Stimulated activated CD8-positive, alpha-beta memory T cell treated with anti-CD3 and anti-CD28 coated beads, Interleukin-15, amount 100 ng/mL, for 1 hour (primary cell): ENCODE measurements around the gene LRBA.

Source experiments
- DNase-seq: peaks from one replicate; pipeline ENCODE4 v3.0.0-alpha.2; 2020; ENCODE audit warnings: low read depth

Gene LRBA

GRCh38 chr4:150238591-150238990, 776.5 kb downstream of the LRBA start:
- no peak for DNase-seq

GRCh38 chr4:150237110-150237872, 777.8 kb downstream of the LRBA start:
- DNase-seq = no peak

GRCh38 chr4:150236626-150237025, 778.5 kb downstream of the LRBA start:
- DNase-seq = no peak

GRCh38 chr4:150235808-150236271, 779.2 kb downstream of the LRBA start:
- no peak for DNase-seq

- DNase-seq = no peak
Measured at GRCh38 chr4:150235317-150235716, 779.8 kb downstream of the LRBA start.

GRCh38 chr4:150234246-150234645, 780.8 kb downstream of the LRBA start:
- DNase-seq = no peak

GRCh38 chr4:150232029-150232428, 783.1 kb downstream of the LRBA start:
- DNase-seq = no peak

GRCh38 chr4:150231107-150231770, 783.8 kb downstream of the LRBA start:
- no peak for DNase-seq

GRCh38 chr4:150230561-150230960, 784.5 kb downstream of the LRBA start:
- no peak for DNase-seq

GRCh38 chr4:150229520-150229919, 785.6 kb downstream of the LRBA start:
- DNase-seq = no peak

GRCh38 chr4:150224896-150225591, 790.0 kb downstream of the LRBA start:
- no peak for DNase-seq

GRCh38 chr4:150219841-150220240, 795.2 kb downstream of the LRBA start:
- no peak for DNase-seq

GRCh38 chr4:150218447-150218846, 796.6 kb downstream of the LRBA start:
- no peak for DNase-seq

- no peak for DNase-seq
Measured at GRCh38 chr4:150217808-150218207, 797.3 kb downstream of the LRBA start.

GRCh38 chr4:150217192-150217591, 797.9 kb downstream of the LRBA start:
- DNase-seq = no peak

- DNase-seq = no peak
Measured at GRCh38 chr4:150216726-150217125, 798.4 kb downstream of the LRBA start.

- DNase-seq = no peak
Measured at GRCh38 chr4:150215601-150216000, 799.5 kb downstream of the LRBA start.
